Activated naive CD8-positive, alpha-beta T cell treated with anti-CD3 and anti-CD28 coated beads, Interleukin-2, amount 50 U/mL, for 16 hours (primary cell): ENCODE data around the gene NPPB.

ENCODE experiments used
- DNase-seq: peaks from one replicate; pipeline ENCODE4 v3.0.0-alpha.2; 2020; ENCODE audit warnings: low read depth, low spot score

Gene NPPB

GRCh38 chr1:11857164-11857851 is 1.4 kb downstream of the NPPB start:
- no peak for DNase-seq

GRCh38 chr1:11856698-11857097 is 2.0 kb downstream of the NPPB start:
- no peak for DNase-seq

- no peak for DNase-seq
Measured at GRCh38 chr1:11855430-11855829, 3.3 kb downstream of the NPPB start.

- DNase-seq = no peak
Measured at GRCh38 chr1:11854519-11854918, 4.2 kb downstream of the NPPB start.

GRCh38 chr1:11851180-11851579 is 7.6 kb downstream of the NPPB start:
- no peak for DNase-seq

GRCh38 chr1:11850156-11850555 is 8.6 kb downstream of the NPPB start:
- no peak for DNase-seq

- no peak for DNase-seq
Measured at GRCh38 chr1:11848373-11848700, 10.4 kb downstream of the NPPB start.

- DNase-seq = no peak
Measured at GRCh38 chr1:11847667-11848372, 10.9 kb downstream of the NPPB start, which contains the start of gene NPPA. Gene NPPA (minus strand): TSS chr1:11847783. CDS start chr1:11847684, 99 bp downstream.

GRCh38 chr1:11845641-11846335 is 13.0 kb downstream of the NPPB start:
- no peak for DNase-seq

GRCh38 chr1:11842154-11843041 is 16.3 kb downstream of the NPPB start:
- no peak for DNase-seq

GRCh38 chr1:11841245-11842153 is 17.2 kb downstream of the NPPB start:
- no peak for DNase-seq

- no peak for DNase-seq
Measured at GRCh38 chr1:11839727-11840705, 18.7 kb downstream of the NPPB start.

- peak; percentile 53 for DNase-seq
Measured at GRCh38 chr1:11838349-11839272, 20.1 kb downstream of the NPPB start.

- no peak for DNase-seq
Measured at GRCh38 chr1:11837767-11838348, 20.9 kb downstream of the NPPB start.

GRCh38 chr1:11836955-11837766 is 21.6 kb downstream of the NPPB start:
- no peak for DNase-seq

- DNase-seq = no peak
Measured at GRCh38 chr1:11835441-11836225, 23.1 kb downstream of the NPPB start.
